Esophagus muscularis mucosa (tissue), 3 donors: ENCODE data around the gene HSD11B2.

ENCODE experiments used
- POLR2A ChIP-seq: fragments of 450-650 bp; IDR thresholded peaks from one replicate; pipeline ENCODE4 v1.6.1; 2017; ENCODE audit warnings: antibody characterized with exemption, moderate library complexity, mild to moderate bottlenecking, low read depth
- POLR2AphosphoS5 ChIP-seq, 2 donors: sonication (generic); formaldehyde crosslinking; IDR thresholded peaks; one replicate each; pipeline ENCODE4 v1.6.1; 2017; ENCODE audit warnings: antibody characterized with exemption in 2 of 2
- TF ChIP-seq, protein P1 (sequence below), 3 experiments: fragments of 200-600 bp in 2 of 3; fragments of 450-650 bp in 1 of 3; sonication (generic) in 2 of 3; IDR thresholded peaks; one replicate each; pipeline ENCODE4 v1.5.1; 2017 to 2019; ENCODE audit warnings: antibody characterized with exemption in 3 of 3, mild to moderate bottlenecking in 2 of 3, moderate library complexity in 1 of 3

DNA sequence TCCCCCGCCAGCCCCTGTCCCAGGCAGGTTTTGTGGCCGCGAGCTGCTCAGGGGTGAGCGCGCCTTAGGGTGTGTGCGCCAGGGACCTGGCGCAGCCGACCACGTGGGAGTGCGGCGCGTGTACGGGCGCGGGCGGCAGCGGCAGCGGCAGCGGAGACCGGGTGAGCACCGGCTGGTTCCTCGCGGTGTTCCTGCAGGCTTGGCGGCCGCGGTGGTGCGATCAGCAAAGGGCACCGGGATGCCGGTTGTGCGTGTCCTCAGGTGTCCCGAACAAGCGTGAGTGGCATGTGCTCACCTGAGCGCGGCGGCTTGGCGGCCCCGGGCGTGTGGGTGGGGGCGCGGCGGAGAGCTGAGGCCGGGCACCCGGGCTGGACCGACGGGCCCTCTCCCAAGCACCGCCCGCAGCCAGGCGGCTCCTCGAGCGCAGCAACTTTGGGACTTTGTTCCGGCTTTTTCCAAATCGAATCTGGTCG, 381 bp upstream of the HSD11B2 start:
- TF ChIP-seq POLR2A (no peak), POLR2AphosphoS5 (IDR thresholded peaks at IDR 0.05) (no peak)
- TF ChIP-seq, protein P1, sequence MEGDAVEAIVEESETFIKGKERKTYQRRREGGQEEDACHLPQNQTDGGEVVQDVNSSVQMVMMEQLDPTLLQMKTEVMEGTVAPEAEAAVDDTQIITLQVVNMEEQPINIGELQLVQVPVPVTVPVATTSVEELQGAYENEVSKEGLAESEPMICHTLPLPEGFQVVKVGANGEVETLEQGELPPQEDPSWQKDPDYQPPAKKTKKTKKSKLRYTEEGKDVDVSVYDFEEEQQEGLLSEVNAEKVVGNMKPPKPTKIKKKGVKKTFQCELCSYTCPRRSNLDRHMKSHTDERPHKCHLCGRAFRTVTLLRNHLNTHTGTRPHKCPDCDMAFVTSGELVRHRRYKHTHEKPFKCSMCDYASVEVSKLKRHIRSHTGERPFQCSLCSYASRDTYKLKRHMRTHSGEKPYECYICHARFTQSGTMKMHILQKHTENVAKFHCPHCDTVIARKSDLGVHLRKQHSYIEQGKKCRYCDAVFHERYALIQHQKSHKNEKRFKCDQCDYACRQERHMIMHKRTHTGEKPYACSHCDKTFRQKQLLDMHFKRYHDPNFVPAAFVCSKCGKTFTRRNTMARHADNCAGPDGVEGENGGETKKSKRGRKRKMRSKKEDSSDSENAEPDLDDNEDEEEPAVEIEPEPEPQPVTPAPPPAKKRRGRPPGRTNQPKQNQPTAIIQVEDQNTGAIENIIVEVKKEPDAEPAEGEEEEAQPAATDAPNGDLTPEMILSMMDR (IDR thresholded peaks at IDR 0.05) = no peak
